Measurements from ENCODE around the gene TSPAN9.

The TSPAN9 gene

GRCh38 chr12:3034067-3034750, 43.0 kb upstream of the TSPAN9 start:
- no peaks in the 10 kb centered on the region for H3K27me3 ChIP-seq (ENCODE audit: control insufficient read depth, low read length)
- H3F3A ChIP-seq (ENCODE audit: control insufficient read depth, insufficient read depth), result no peaks in the 10 kb centered on the region
- H3K27ac ChIP-seq (ENCODE audit: low read depth, low read length), result no peak overlapping the region
- H3K36me3 ChIP-seq (ENCODE audit: control insufficient read depth, low read length), result no peaks in the 10 kb centered on the region
- no peak overlapping the region for H3K4me3 ChIP-seq (ENCODE audit: low read length)
- H3K4me2 ChIP-seq (ENCODE audit: low read length), result no peak overlapping the region
- H3K4me1 ChIP-seq (ENCODE audit: control insufficient read depth, low read length), result no peaks in the 10 kb centered on the region
- TF ChIP-seq CTCF (IDR thresholded peaks at IDR 0.05; ENCODE audit: low read depth, low read length, poor library complexity, severe bottlenecking) (peak; percentile 71), EZH2phosphoT487 (IDR thresholded peaks at IDR 0.05; ENCODE audit: borderline replicate concordance, low read length) (no peak)
- no peaks in the 10 kb centered on the region for H3K9me2 ChIP-seq (replicated peaks; ENCODE audit: control insufficient read depth, low read length)
- H3K9me3 ChIP-seq (ENCODE audit: control insufficient read depth, insufficient read depth, low read length), result no peaks in the 10 kb centered on the region
- H3K79me2 ChIP-seq (ENCODE audit: control insufficient read depth, low read length), result no peaks in the 10 kb centered on the region
- H4K20me1 ChIP-seq (ENCODE audit: control insufficient read depth, insufficient read depth, low read depth, low read length), result no peaks in the 10 kb centered on the region

- H3K9me2 ChIP-seq (replicated peaks; ENCODE audit: control insufficient read depth, low read length), result no peaks in the 10 kb centered on the region
- no peak overlapping the region for H3K4me2 ChIP-seq (ENCODE audit: low read length)
- H4K20me1 ChIP-seq (ENCODE audit: control insufficient read depth, insufficient read depth, low read depth, low read length), result no peaks in the 10 kb centered on the region
- H3K27ac ChIP-seq (ENCODE audit: low read depth, low read length), result no peak overlapping the region
- no peaks in the 10 kb centered on the region for H3F3A ChIP-seq (ENCODE audit: control insufficient read depth, insufficient read depth)
- no peaks in the 10 kb centered on the region for H3K27me3 ChIP-seq (ENCODE audit: control insufficient read depth, low read length)
- H3K9me3 ChIP-seq (ENCODE audit: control insufficient read depth, insufficient read depth, low read length), result no peaks in the 10 kb centered on the region
- no peaks in the 10 kb centered on the region for H3K36me3 ChIP-seq (ENCODE audit: control insufficient read depth, low read length)
- H3K4me1 ChIP-seq (ENCODE audit: control insufficient read depth, low read length), result no peaks in the 10 kb centered on the region
- no peaks in the 10 kb centered on the region for H3K79me2 ChIP-seq (ENCODE audit: control insufficient read depth, low read length)
- H3K4me3 ChIP-seq (ENCODE audit: low read length), result no peak overlapping the region
- TF ChIP-seq EZH2phosphoT487 (IDR thresholded peaks at IDR 0.05; ENCODE audit: borderline replicate concordance, low read length) (no peak), CTCF (IDR thresholded peaks at IDR 0.05; ENCODE audit: low read depth, low read length, poor library complexity, severe bottlenecking) (no peak)
These were observed 42.0 kb upstream of the TSPAN9 start for GRCh38 chr12:3035171-3035570.

DNA sequence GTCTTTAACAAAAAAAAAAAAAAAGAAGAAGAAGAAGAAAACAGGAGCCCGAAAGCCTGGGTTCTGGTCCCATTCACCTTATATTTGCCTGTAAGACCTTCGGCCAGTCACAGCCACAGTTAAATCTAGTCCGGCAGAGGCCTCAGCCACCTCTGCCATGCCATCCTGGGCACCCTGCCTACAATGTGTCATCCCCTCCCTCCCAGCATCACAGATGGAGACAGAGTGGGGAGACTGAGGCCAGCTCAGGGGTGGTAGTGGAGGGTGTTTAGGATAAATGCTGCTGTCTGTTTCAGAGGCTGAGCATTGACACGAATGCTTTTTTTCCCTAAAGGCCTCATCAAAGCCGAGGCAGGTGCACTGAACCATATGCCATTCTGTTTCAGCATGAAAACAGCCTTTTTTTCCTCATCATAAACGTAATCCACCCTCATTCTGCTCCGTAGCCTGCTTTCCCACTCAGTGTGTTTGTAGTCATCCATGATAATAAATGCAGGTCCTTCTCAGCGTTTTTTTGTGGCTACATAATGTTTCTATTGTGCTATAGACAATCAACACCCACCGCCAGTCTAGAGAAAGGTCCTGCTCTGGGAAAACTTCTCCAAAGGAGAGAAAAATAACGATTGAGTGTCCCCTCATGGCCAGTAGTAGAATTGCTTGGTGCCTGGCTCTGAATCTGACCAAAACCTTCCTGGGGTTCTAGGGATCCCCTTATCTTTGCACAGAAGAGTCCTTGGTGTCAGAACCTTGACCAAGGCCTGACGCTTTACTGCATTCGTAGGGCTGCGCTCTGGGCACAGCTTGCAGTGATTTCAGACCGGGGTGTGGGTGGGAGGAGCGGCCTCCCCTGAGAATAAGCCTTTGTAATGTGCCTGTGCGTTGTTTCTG, 41.1 kb upstream of the TSPAN9 start:
- Histone ChIP-seq H3K36me3 (ENCODE audit: control insufficient read depth, low read length) (no peaks in the 10 kb centered on the region; the same call in 1 of the 2 replicates), H3K4me2 (ENCODE audit: low read length) (no peak overlapping the region), H3F3A (ENCODE audit: control insufficient read depth, insufficient read depth) (no peaks in the 10 kb centered on the region), H3K27ac (ENCODE audit: low read depth, low read length) (no peak overlapping the region), H3K27me3 (ENCODE audit: control insufficient read depth, low read length) (no peaks in the 10 kb centered on the region), H3K9me3 (ENCODE audit: control insufficient read depth, insufficient read depth, low read length) (no peaks in the 10 kb centered on the region), H3K9me2 (replicated peaks; ENCODE audit: control insufficient read depth, low read length) (no peaks in the 10 kb centered on the region), H3K4me1 (ENCODE audit: control insufficient read depth, low read length) (no peaks in the 10 kb centered on the region), H3K79me2 (ENCODE audit: control insufficient read depth, low read length) (no peaks in the 10 kb centered on the region), H3K4me3 (ENCODE audit: low read length) (no peak overlapping the region), H4K20me1 (ENCODE audit: control insufficient read depth, insufficient read depth, low read depth, low read length) (no peaks in the 10 kb centered on the region)
- TF ChIP-seq EZH2phosphoT487 (IDR thresholded peaks at IDR 0.05; ENCODE audit: borderline replicate concordance, low read length), result no peak
- peak; percentile 21 for TF ChIP-seq CTCF (IDR thresholded peaks at IDR 0.05; ENCODE audit: low read depth, low read length, poor library complexity, severe bottlenecking)

All from DOHH2 (cell line).